GM21786 (cell line): ENCODE results near the gene ARL17A.
"Not testable (repeated sequence)": the region's sequence is repeated elsewhere in the genome, so short reads cannot be mapped to it uniquely, and the experiment has no call there.

ENCODE experiments used
- ATAC-seq: cut with Tn5 transposase; IDR thresholded peaks from one replicate; pipeline ENCODE4 v1.9.1; 2021; ENCODE audit not compliant: unreplicated experiment

Gene ARL17A

DNA sequence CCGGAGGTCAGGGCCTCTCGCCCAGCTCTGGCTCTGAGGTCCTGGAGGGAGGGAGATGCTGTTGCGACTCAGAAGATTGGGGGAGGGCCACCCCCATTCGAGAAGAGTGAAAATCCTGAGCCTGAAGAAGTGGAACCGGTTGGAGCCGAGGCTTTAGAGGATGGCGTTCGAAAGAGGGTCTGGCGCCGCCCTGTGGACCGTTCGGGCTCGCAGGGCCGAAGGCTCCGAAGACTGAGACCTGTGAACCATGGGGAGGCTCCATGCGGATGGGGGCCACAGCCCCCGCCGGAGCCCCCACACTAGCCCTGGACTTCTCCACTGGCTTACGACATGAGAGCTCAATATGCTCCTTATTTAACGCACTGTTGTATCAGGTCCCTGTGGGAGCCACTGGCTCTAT lies 20.3 kb downstream of the ARL17A start:
- ATAC-seq = not testable (repeated sequence)

DNA sequence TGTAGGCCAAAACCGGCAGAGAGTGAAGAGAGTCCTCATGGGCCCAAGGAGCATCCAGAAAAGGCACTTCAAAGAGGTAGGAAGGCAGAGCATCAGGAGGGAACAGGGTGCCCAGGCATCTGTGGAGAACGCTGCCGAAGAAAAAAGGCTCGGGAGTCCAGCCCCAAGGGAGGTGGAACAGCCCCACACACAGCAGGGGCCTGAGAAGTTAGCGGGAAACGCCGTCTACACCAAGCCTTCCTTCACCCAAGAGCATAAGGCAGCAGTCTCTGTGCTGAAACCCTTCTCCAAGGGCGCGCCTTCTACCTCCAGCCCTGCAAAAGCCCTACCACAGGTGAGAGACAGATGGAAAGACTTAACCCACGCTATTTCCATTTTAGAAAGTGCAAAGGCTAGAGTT lies 30.9 kb downstream of the ARL17A start:
- ATAC-seq = not testable (repeated sequence)

DNA sequence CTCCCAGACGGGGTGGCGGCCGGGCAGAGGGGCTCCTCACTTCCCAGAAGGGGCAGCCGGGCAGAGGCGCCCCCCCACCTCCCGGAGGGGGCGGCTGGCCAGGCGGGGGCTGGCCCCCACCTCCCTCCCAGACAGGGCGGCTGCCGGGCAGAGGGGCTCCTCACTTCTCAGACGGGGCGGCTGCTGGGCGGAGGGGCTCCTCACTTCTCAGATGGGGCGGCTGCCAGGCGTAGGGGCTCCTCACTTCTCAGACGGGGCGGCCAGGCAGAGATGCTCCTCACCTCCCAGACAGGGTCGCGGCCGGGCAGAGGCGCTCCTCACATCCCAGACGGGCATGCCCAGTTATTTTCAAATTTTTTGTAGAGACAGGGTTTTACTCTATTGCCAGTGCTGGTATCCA lies 44.8 kb downstream of the ARL17A start:
- ATAC-seq = not testable (repeated sequence)

DNA sequence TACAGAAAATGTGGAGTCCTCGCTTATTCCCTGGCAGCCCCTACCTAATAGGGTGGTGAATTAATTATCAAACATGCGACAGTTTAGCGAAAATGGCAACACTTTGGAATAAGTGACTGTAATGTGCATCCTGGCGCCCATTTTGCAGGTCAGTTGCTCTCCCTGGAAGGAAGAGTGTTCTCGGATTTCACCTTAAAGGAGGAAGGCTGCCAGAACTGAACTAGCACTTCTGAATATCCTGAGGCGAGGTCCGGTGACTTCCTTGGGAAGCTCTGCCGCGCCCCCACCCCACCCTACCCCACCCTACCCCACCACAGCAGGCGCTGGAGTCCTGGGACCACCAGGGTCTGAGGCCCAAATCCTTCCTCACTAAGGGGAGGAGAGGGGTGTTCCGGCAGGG lies 67.3 kb downstream of the ARL17A start, which contains the start of gene LRRC37A2:
Gene LRRC37A2 (plus strand): TSS at position 301 of the 400 bp plus-strand sequence. CDS start 245 bp downstream, outside the sequence.
- ATAC-seq = not testable (repeated sequence)

DNA sequence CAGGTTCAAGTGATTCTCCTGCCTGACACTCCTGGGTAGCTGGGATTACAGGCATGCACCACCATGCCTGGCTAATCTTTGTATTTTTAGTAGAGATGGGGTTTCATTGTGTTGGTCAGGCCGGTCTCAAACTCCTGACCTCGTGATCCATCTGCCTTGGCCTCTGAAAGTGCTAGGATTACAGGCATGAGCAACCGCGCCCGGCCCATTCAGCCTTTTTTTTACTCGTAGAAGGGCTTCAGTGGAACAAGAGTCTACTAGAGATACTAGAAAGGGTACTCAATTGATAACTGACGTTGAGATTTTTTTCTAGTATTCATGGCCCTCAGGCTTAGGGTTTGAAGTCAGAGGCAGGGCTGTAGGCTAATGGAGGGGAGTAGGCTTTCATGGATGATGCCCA lies 73.6 kb downstream of the ARL17A start:
- not testable (repeated sequence) for ATAC-seq

DNA sequence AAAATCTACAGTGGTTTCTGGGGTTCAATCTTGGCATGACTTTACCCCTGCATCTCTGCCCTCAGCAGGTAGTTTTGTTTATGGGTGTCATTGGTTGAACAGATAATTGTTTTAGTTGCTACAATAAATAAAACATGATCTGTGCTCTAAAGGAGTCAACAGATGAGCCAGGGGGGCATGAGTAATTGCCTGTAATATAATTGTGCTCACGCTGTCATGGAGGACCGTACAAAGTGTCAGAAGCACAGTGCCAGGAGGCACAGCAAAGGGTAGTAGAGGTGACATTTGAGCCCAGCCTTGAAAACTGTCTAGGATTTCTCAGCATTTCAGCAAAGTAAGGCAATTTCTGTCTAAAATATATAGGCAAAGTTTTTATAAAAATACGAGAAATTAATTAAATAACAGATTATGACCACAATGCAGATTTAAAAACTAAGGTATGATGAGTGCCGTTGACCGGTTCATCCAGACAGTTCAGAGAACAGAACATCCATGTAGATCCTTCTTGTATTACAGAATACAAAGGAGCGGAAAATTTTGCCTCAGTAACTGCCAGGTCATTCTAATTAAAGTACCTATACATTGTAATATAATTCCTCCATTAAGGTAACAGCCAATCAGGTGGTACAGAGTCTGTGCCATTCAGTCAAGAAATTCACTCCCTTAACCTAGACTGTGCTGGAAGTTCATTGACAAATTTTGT lies 79.9 kb downstream of the ARL17A start:
- not testable (repeated sequence) for ATAC-seq

DNA sequence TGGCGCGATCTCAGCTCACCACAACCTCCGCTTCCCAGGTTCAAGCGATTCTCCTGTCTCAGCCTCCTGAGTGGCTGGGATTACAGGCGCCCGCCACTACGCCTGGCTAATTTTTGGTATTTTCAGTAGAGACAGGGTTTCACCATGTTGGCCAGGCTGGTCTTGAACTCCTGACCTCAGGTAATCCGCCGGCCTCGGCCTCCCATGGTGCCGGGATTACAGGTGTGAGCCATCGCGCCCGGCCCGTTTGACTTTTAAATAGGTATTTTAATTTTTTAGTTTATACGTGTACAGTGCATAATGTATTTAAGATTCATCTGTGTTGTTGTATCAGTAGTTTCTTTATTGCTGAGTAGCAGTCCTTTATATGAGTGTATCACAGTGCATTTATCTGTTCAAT lies 87.5 kb downstream of the ARL17A start:
- not testable (repeated sequence) for ATAC-seq

DNA sequence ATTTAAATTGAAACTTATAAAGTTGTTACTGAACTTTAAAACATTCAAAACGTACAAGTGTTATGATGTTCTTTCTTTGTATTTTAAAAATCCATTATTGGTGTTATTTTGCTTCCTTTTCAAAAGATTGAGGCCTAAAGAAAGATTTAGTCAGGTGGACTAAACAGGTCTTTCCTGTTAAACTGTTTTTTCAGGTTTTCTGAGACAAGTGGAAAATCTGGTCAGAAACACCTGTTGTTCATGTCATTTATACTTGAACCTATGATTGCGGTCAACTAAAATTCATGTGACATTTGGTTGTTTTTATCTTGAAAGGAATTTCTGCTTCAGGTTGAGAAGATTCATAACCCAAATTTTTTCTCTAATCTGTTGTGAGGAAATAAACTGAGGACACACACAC lies 98.2 kb downstream of the ARL17A start:
- not testable (repeated sequence) for ATAC-seq

DNA sequence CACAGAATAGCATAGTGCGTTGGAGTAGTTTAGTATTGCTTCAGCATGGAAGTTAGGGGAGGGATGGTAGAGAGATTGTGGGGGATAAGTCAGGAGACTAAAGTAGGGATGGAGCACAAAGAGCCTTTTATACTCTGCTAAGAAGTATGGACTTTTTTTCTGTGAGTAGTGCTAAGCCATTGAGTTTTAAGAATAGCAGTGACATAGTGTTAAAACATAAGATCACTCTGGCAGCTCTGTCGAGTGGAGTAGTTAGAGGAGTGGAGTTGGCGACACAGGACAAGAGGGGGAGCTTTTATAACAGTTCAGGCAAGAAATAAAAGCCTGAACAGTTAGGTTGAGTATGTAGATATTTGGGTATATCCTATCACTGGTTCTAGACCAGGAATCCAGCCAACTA lies 100.7 kb downstream of the ARL17A start:
- ATAC-seq = not testable (repeated sequence)

DNA sequence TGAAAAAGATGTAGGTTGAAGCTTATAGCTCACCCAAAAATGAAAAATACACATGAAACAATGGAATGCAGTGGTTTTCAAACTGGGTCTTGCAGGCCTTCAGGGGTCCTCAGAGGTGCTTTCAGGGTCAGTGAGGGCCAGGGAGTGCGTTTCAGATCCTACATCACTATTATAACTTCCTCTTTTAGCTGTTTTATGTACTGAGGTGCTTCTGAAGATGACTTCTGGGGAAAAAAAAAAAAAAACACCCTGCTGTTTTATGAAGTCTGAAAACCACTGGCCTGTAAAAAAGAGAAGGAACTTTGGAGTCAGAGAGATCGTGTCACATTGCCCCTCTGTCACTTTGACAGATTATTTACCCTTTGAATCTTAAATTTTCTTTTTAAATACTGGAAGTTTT lies 103.9 kb downstream of the ARL17A start:
- not testable (repeated sequence) for ATAC-seq

DNA sequence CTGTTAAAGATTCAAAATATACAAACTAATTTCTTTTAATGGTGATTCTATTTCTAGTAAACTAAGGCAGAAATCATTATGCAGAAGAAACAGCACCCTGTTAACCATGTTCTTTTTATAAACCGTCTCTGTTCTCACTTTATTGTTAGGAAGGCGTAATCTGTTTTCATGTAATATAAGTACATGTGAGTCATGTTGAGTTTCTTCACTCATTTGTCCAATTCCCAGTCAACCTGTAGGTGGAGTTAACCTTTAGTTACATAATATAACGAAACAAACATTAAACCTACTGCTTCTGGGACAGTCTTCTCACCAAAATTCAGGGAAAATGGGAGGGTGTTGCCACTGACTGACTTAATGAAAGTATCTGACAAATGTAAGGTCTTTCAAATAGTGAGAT lies 105.0 kb downstream of the ARL17A start:
- ATAC-seq = not testable (repeated sequence)

DNA sequence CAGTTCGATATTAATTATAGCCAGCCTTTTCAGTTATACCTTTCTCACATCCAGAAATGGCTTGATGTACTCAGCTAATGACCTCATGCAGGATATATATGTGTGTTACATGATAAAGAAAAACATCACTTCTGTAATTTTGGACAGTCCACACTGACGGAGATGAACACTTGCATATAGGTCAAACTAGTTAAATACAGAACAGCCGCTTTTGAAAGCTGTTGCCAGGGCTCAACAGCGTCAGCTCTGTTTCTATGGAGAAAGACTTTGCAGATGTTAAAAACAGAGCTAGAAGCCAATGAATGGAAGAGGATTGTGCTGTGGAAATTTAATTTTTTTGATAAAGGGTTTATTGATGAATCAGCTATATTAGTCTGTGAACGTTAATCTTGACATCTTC lies 111.9 kb downstream of the ARL17A start:
- not testable (repeated sequence) for ATAC-seq
